Right atrium auricular region (tissue), 2 donors: ENCODE data around the gene CSAD. TPM values are rescaled to one million over a fixed set of nuclear protein-coding genes. Genes with fewer than 3 reads are reported as not detected.

Experiments
- DNase-seq: peaks from one replicate; pipeline ENCODE4 v3.0.0-alpha.2; 2019; ENCODE audit warnings: low spot score
- H3K27ac ChIP-seq, 2 donors: fragments of 200-600 bp; sonication (generic); 1 replicate in 1 of 2; 2 replicates in 1 of 2; pipeline ENCODE4 v1.5.1; 2016 to 2019
- H3K27me3 ChIP-seq, 2 donors: fragments of 200-600 bp; sonication (generic); one replicate each; pipeline versions ENCODE4 v1.5.1 to v1.6.0; 2017 to 2019
- H3K36me3 ChIP-seq: fragments of 200-600 bp; sonication (generic); one replicate; pipeline ENCODE4 v1.5.1; 2016
- H3K4me1 ChIP-seq, 2 donors: fragments of 200-600 bp; sonication (generic); one replicate each; pipeline versions ENCODE4 v1.5.1 to v1.6.0; 2017 to 2019
- H3K4me3 ChIP-seq, 2 donors: fragments of 200-600 bp; sonication (generic); 1 replicate in 1 of 2; 2 replicates in 1 of 2; pipeline ENCODE4 v1.5.1; 2017 to 2019; ENCODE audit warnings: mild to moderate bottlenecking in 1 of 2, moderate library complexity in 1 of 2
- H3K9me3 ChIP-seq, 2 donors: fragments of 200-600 bp; sonication (generic); one replicate each; pipeline ENCODE4 v1.5.1; 2019
- total RNA-seq, 2 donors: library from RNA; depleted of rRNA; stranded (reverse); fragments of >200 nt; gene quantifications; one replicate each; pipeline ENCODE4 v1.1.0, GENCODE V29; 2016
- TF ChIP-seq, protein P1 (sequence below), 2 donors: fragments of 200-600 bp; sonication (generic); IDR thresholded peaks; one replicate each; pipeline ENCODE4 v1.5.1; 2019; ENCODE audit warnings: antibody characterized with exemption in 2 of 2

CSAD gene
- total RNA-seq, 2 donors from 2014 or later: 3.4 to 4.9 TPM

DNA sequence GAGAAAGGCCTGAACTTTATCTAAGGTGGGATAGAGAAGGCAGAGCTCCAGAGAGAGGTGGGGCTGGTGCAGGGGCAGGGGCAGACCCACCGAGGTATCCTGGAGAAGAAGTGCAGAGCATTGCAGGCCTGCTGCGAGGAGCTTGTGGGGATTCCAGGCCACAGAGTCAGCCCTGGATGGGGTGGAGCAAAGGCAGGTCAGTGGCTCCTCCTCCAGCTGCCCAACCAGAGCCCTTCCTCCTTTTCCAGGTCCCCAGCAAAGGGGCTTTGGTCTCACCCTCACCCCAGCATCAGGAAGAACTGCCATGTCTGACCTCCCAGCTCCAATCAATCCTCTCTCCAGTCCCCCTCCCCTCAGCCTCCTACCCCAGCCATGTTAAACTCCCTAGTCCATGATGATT is 20.1 kb downstream of the CSAD start:
- Histone ChIP-seq H3K9me3 (no peaks in the 10 kb centered on the region), H3K27me3 (no peaks in the 10 kb centered on the region), H3K4me1 (peaks cover 0 to 4% of the 10 kb centered on the region in 2 donors), H3K36me3 (peaks cover 5% of the 10 kb centered on the region), H3K27ac (no peak overlapping the region), H3K4me3 (no peak overlapping the region)
- DNase-seq: no peak
- TF ChIP-seq, protein P1, sequence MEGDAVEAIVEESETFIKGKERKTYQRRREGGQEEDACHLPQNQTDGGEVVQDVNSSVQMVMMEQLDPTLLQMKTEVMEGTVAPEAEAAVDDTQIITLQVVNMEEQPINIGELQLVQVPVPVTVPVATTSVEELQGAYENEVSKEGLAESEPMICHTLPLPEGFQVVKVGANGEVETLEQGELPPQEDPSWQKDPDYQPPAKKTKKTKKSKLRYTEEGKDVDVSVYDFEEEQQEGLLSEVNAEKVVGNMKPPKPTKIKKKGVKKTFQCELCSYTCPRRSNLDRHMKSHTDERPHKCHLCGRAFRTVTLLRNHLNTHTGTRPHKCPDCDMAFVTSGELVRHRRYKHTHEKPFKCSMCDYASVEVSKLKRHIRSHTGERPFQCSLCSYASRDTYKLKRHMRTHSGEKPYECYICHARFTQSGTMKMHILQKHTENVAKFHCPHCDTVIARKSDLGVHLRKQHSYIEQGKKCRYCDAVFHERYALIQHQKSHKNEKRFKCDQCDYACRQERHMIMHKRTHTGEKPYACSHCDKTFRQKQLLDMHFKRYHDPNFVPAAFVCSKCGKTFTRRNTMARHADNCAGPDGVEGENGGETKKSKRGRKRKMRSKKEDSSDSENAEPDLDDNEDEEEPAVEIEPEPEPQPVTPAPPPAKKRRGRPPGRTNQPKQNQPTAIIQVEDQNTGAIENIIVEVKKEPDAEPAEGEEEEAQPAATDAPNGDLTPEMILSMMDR (IDR thresholded peaks at IDR 0.05): no peak

DNA sequence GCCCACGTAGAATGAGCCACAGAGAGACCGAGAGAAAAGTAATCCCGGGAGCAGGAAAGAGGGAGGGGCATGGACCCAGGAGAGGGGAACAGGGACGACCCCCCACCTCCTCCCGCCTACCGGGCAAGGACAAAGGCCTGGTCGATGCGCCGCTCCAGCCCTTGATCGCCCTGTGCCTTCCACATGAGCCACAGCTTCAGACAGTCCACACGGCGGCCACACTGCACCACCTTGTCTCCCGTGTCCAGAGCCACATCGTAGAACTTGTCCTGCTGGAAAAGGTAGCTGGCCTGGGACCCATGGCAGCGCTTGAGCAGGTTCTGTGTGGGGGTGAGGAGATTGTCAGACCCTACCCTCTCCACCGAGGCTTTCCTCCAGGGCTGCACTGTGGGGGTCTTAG is 20.7 kb downstream of the CSAD start:
- Histone ChIP-seq H3K9me3 (no peaks in the 10 kb centered on the region), H3K4me1 (peaks cover 0 to 4% of the 10 kb centered on the region in 2 donors), H3K4me3 (no peak overlapping the region), H3K36me3 (peaks cover 5% of the 10 kb centered on the region), H3K27me3 (no peaks in the 10 kb centered on the region), H3K27ac (no peak overlapping the region)
- DNase-seq: no peak
- TF ChIP-seq, protein P1 (IDR thresholded peaks at IDR 0.05): no peak

DNA sequence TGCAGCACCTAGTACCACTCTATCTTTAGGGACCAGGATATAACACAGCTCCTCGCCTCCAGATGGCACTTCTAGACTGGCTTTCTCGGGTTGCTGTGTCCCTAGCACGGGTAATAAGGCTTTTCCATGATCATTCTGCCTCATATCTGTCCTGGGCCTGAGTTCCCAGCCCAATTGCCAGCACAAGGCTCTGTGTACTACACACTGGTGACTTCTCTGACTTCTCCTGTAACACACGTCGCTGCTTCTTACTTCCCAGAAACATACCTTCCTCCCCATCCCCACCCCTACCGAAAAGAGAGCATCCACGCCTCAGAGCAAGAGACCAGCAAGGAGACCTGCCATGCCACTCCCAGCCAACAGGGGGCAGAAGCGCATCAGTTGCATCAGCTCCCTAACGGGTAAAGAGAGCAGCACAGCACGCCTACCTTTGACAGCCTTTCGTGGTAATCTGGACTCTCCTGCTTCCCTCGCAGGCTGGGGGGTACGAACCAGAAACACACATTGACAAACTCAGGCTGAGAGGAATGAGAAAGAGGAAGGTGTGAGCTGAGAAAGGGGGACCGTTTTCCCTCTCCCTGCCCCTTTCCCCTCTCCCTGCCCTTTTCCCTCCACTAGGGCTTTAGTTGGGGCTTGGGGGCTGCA is 21.4 kb downstream of the CSAD start:
- no peak overlapping the region for H3K27ac ChIP-seq
- H3K4me1 ChIP-seq: peaks cover 0 to 4% of the 10 kb centered on the region in 2 donors
- no peaks in the 10 kb centered on the region for H3K9me3 ChIP-seq
- TF ChIP-seq, protein P1 (IDR thresholded peaks at IDR 0.05): peak; percentile 78 to 96
- H3K36me3 ChIP-seq: peaks cover 5% of the 10 kb centered on the region
- H3K27me3 ChIP-seq: no peaks in the 10 kb centered on the region
- peak; percentile 86 for DNase-seq
- H3K4me3 ChIP-seq: no peak overlapping the region

DNA sequence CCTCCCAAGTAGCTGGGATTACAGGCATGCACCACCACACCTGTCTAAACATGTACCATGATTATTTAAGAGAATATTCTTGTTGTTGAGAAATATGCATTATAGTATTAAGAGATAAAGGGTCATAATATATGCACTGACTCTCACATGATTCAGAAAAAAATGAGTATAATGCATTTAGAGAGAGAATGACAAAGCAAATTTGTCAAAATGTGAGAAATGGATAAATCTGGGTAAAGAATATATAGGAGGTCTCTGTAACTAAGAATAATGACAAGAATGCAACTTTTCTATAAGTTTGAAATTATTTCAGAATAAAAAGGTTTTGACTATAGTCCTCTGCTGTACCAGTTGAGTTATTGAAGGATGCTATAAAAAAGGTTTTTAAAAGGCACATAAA is 28.3 kb downstream of the CSAD start:
- Histone ChIP-seq H3K27me3 (no peaks in the 10 kb centered on the region), H3K4me1 (no peaks in the 10 kb centered on the region), H3K9me3 (no peaks in the 10 kb centered on the region), H3K4me3 (no peak overlapping the region), H3K36me3 (no peaks in the 10 kb centered on the region), H3K27ac (no peak overlapping the region)
- no peak for DNase-seq
- TF ChIP-seq, protein P1 (IDR thresholded peaks at IDR 0.05): no peak

DNA sequence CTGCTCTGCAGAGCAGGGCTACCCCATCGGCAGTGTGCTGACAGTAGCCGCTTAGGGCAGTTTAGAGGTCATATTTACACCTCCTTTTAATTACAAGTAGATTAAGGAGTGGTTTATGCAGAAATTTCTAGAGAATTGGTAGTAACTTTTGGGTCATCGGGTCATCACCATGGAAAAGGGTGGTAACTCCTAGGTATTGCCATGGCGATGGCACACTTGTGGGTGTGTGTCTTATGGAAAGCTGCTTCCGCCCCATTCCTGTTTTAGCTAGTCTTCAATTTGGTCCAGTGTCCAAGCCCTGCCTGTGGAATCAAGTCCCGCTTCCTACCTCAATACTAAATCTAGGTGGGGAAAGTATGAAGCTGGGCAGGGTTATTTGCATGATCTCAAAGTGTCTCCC is 29.7 kb downstream of the CSAD start:
- H3K27me3 ChIP-seq: no peaks in the 10 kb centered on the region
- no peaks in the 10 kb centered on the region for H3K9me3 ChIP-seq
- no peaks in the 10 kb centered on the region for H3K4me1 ChIP-seq
- H3K4me3 ChIP-seq: no peak overlapping the region
- no peaks in the 10 kb centered on the region for H3K36me3 ChIP-seq
- TF ChIP-seq, protein P1 (IDR thresholded peaks at IDR 0.05): no peak
- DNase-seq: no peak
- no peak overlapping the region for H3K27ac ChIP-seq

DNA sequence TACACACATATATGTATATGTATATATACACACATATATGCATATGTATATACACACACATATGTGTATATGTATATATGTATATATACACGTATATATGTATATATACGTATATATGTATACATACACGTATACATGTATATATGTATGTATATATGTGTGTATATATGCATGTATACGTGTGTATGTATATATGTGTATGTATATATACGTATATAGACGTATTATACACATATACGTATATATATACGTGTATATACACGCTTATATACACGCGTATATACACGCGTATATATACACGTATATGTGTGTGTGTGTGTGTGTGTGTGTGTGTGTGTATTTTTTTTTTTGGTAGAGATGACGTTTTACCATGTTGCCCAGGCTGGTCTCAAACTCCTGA is 33.1 kb downstream of the CSAD start:
- no peak for DNase-seq
- H3K4me1 ChIP-seq: no peaks in the 10 kb centered on the region
- H3K36me3 ChIP-seq: no peaks in the 10 kb centered on the region
- H3K27me3 ChIP-seq: no peaks in the 10 kb centered on the region
- no peak overlapping the region for H3K27ac ChIP-seq
- no peak overlapping the region for H3K4me3 ChIP-seq
- H3K9me3 ChIP-seq: no peaks in the 10 kb centered on the region
- TF ChIP-seq, protein P1 (IDR thresholded peaks at IDR 0.05): no peak
